HCT116 (cell line): ENCODE measurements around the gene ARHGAP28. TPM values are rescaled to one million over a fixed set of nuclear protein-coding genes. Genes with fewer than 3 reads are reported as not detected.

Source experiments
- ATAC-seq: fragments of 200-7000 bp; cut with Tn5 transposase; 2 replicates; pipeline ENCODE4 v1.9.1; 2020; ENCODE audit warnings: mild to moderate bottlenecking, moderate library complexity
- BruUV-seq: library from RNA; stranded (reverse); fragments of 400-500 nt; replicated peaks from 2 replicates; lab custom pipeline; 2021; lab: Mats Ljungman, UMichigan
- CTCF ChIA-PET: fragments of 300-600 bp; sonication (Branson Sonifier 250); formaldehyde crosslinking; loops from one replicate; lab custom pipeline; 2021; ENCODE audit warnings: antibody characterized with exemption; lab: Charles Lee
- POLR2A ChIA-PET: fragments of 300-600, 350-600 bp; sonication (Branson Sonifier 250); formaldehyde crosslinking; loops from one replicate; lab custom pipeline; 2021; ENCODE audit warnings: antibody characterized with exemption; lab: Charles Lee
- RAD21 ChIA-PET, 2 experiments: fragments of 300-600 bp; sonication (Branson Sonifier 250); formaldehyde crosslinking; loops; one replicate each; lab custom pipeline; 2023; ENCODE audit warnings: low total read pairs in 2 of 2; ENCODE audit not compliant: uncharacterized antibody in 2 of 2, unreplicated experiment in 2 of 2, low non-redundant PET in 1 of 2; lab: Charles Lee
- DNase-seq: peaks from one replicate; pipeline ENCODE4 v3.0.0-alpha.2; 2010; ENCODE audit warnings: low read depth, low spot score
- H2AFZ ChIP-seq: fragments of 200-600 bp; shearing (Covaris generic), sonication (generic); 2 replicates; pipeline ENCODE4 v1.6.1; 2017; ENCODE audit warnings: low read depth, mixed run types, mixed read lengths, antibody characterized with exemption, low read length; ENCODE audit not compliant: poor library complexity, severe bottlenecking
- H3K27ac ChIP-seq: 2 replicates; pipeline ENCODE4 v1.5.1; 2012; ENCODE audit warnings: low read depth, low read length
- H3K27me3 ChIP-seq: fragments of 200-600 bp; sonication (generic); 2 replicates; pipeline ENCODE4 v1.6.1; 2016; ENCODE audit warnings: mixed run types, low read length, mixed read lengths; ENCODE audit not compliant: insufficient read depth
- H3K36me3 ChIP-seq, 2 experiments: fragments of 200-500 bp in 1 of 2; fragments of 200-600 bp in 1 of 2; sonication (Bioruptor generic) in 1 of 2; sonication (generic) in 1 of 2; 2 replicates each; pipeline versions ENCODE4 v1.5.1 to v1.6.1; 2014 to 2016; ENCODE audit warnings: low read length in 2 of 2, inconsistent platforms in 1 of 2, mixed read lengths in 1 of 2, mixed run types in 1 of 2; ENCODE audit not compliant: insufficient read depth in 2 of 2, control insufficient read depth in 1 of 2
- H3K4me1 ChIP-seq, 2 experiments: fragments of 200-600 bp in 1 of 2; sonication (generic) in 1 of 2; 2 replicates each; pipeline versions ENCODE4 v1.5.1 to v1.6.1; 2012 to 2017; ENCODE audit warnings: low read length in 2 of 2, inconsistent platforms in 1 of 2, mild to moderate bottlenecking in 1 of 2, mixed read lengths in 1 of 2, mixed run types in 1 of 2, moderate library complexity in 1 of 2; ENCODE audit not compliant: insufficient read depth in 2 of 2, control insufficient read depth in 1 of 2
- H3K4me2 ChIP-seq: fragments of 200-600 bp; sonication (generic); 2 replicates; pipeline ENCODE4 v1.6.1; 2017; ENCODE audit warnings: mixed run types, low read length, mixed read lengths
- H3K4me3 ChIP-seq, 2 experiments: fragments of 200-600 bp in 1 of 2; sonication (generic) in 1 of 2; replicated peaks in 1 of 2; 2 replicates each; pipeline ENCODE4 v1.5.1; 2011 to 2016; ENCODE audit warnings: low read length in 2 of 2, control low read depth in 1 of 2, low read depth in 1 of 2, mild to moderate bottlenecking in 1 of 2, mixed read lengths in 1 of 2, mixed run types in 1 of 2
- H3K79me2 ChIP-seq: fragments of 200-600 bp; sonication (generic); 2 replicates; pipeline ENCODE4 v1.6.1; 2017; ENCODE audit warnings: mild to moderate bottlenecking, mixed run types, low read length, moderate library complexity, mixed read lengths; ENCODE audit not compliant: insufficient read depth
- H3K9ac ChIP-seq: fragments of 200-600 bp; sonication (generic); 2 replicates; pipeline ENCODE4 v1.6.1; 2016; ENCODE audit warnings: low read length, mixed read lengths
- H3K9me2 ChIP-seq: fragments of 200-600 bp; sonication (generic), shearing (Covaris generic); 2 replicates; pipeline ENCODE4 v1.6.1; 2017; ENCODE audit warnings: mixed run types, mild to moderate bottlenecking, moderate library complexity; ENCODE audit not compliant: insufficient read depth
- H3K9me3 ChIP-seq, 2 experiments: fragments of 200-500 bp in 1 of 2; fragments of 200-600 bp in 1 of 2; sonication (Bioruptor generic) in 1 of 2; sonication (generic) in 1 of 2; 2 replicates each; pipeline ENCODE4 v1.6.1; 2014 to 2017; ENCODE audit warnings: low read length in 2 of 2, mixed read lengths in 2 of 2, inconsistent platforms in 1 of 2, low read depth in 1 of 2, mild to moderate bottlenecking in 1 of 2, mixed run types in 1 of 2, moderate library complexity in 1 of 2; ENCODE audit not compliant: control insufficient read depth in 1 of 2, insufficient read depth in 1 of 2
- H4K20me1 ChIP-seq: fragments of 200-600 bp; sonication (generic), shearing (Covaris generic); 2 replicates; pipeline ENCODE4 v1.6.1; 2017; ENCODE audit warnings: mixed run types, mild to moderate bottlenecking, moderate library complexity; ENCODE audit not compliant: insufficient read depth
- ATF3 ChIP-seq: IDR thresholded peaks from 2 replicates; pipeline ENCODE4 v1.6.1; 2012
- CEBPB ChIP-seq: IDR thresholded peaks from 2 replicates; pipeline ENCODE4 v1.6.1; 2012; ENCODE audit warnings: low read depth
- ELF1 ChIP-seq: IDR thresholded peaks from 2 replicates; pipeline ENCODE4 v1.6.1; 2012; ENCODE audit warnings: low read depth, borderline replicate concordance
- EZH2 ChIP-seq: fragments of 200-600 bp; sonication (generic); IDR thresholded peaks from 2 replicates; pipeline ENCODE4 v1.6.1; 2017; ENCODE audit warnings: antibody characterized with exemption, mixed run types
- EZH2phosphoT487 ChIP-seq: fragments of 200-600 bp; IDR thresholded peaks from 2 replicates; pipeline ENCODE4 v1.6.1; 2018; ENCODE audit warnings: antibody characterized with exemption, borderline replicate concordance
- JUND ChIP-seq: IDR thresholded peaks from 2 replicates; pipeline ENCODE4 v1.6.1; 2012
- MAX ChIP-seq: IDR thresholded peaks from 2 replicates; pipeline ENCODE4 v1.6.1; 2012
- POLR2A ChIP-seq: IDR thresholded peaks from 2 replicates; pipeline ENCODE4 v1.7.0; 2011; ENCODE audit warnings: borderline replicate concordance; ENCODE audit not compliant: insufficient read depth, insufficient read length; ENCODE audit errors: extremely low read depth
- POLR2AphosphoS5 ChIP-seq: IDR thresholded peaks from 2 replicates; pipeline ENCODE4 v1.6.1; 2011; ENCODE audit warnings: mild to moderate bottlenecking, low read depth, low read length, moderate library complexity
- RAD21 ChIP-seq: IDR thresholded peaks from 2 replicates; pipeline ENCODE4 v1.6.1; 2012; ENCODE audit warnings: low read depth, mild to moderate bottlenecking
- REST ChIP-seq: IDR thresholded peaks from 2 replicates; pipeline ENCODE4 v1.6.1; 2012; ENCODE audit warnings: low read depth
- SIN3A ChIP-seq: IDR thresholded peaks from 2 replicates; pipeline ENCODE4 v1.6.1; 2012; ENCODE audit warnings: low read depth
- SRF ChIP-seq: IDR thresholded peaks from 2 replicates; pipeline ENCODE4 v1.6.1; 2012; ENCODE audit warnings: low read depth
- TCF7L2 ChIP-seq: IDR thresholded peaks from 2 replicates; pipeline ENCODE4 v1.7.0; 2011; ENCODE audit warnings: borderline replicate concordance, inconsistent platforms; ENCODE audit not compliant: insufficient read depth, insufficient read length; ENCODE audit errors: extremely low read depth
- YY1 ChIP-seq: IDR thresholded peaks from 2 replicates; pipeline ENCODE4 v1.6.1; 2011; ENCODE audit warnings: low read length, low read depth, moderate library complexity, mild to moderate bottlenecking; ENCODE audit not compliant: insufficient replicate concordance; ENCODE audit errors: extremely low read depth
- ZBTB33 ChIP-seq: IDR thresholded peaks from 2 replicates; pipeline ENCODE4 v1.6.1; 2011; ENCODE audit warnings: mild to moderate bottlenecking, low read length, moderate library complexity; ENCODE audit not compliant: insufficient replicate concordance; ENCODE audit errors: extremely low read depth
- ZNF274 ChIP-seq: fragments of 200-500 bp; sonication (Bioruptor generic); IDR thresholded peaks from 2 replicates; pipeline ENCODE4 v1.6.1; 2014; ENCODE audit warnings: mild to moderate bottlenecking, low read depth, low read length, inconsistent platforms
- intact Hi-C: fragments of 100-400 bp; cut with micrococcal nuclease; formaldehyde crosslinking; loops from 2 replicates; pipeline ENCODE4 v1.10.0; 2022
- total RNA-seq: library from RNA; stranded (reverse); gene quantifications from one replicate; pipeline ENCODE4 v1.2.1, GENCODE V29; 2021; ENCODE audit not compliant: unreplicated experiment
- TF ChIP-seq, protein P1 (sequence below), 3 experiments: fragments of 200-600 bp in 1 of 3; sonication (generic) in 1 of 3; IDR thresholded peaks in 2 of 3; conservative IDR thresholded peaks in 1 of 3; 2 replicates each; pipeline ENCODE4 v1.5.1; 2012 to 2017; ENCODE audit warnings: low read depth in 2 of 3, low read length in 2 of 3, antibody characterized with exemption in 1 of 3, borderline replicate concordance in 1 of 3, control low read depth in 1 of 3, mild to moderate bottlenecking in 1 of 3, mixed read lengths in 1 of 3, mixed run types in 1 of 3, moderate library complexity in 1 of 3; ENCODE audit not compliant: insufficient read depth in 1 of 3

ARHGAP28 gene
- total RNA-seq, 1 experiment from 2014 or later: not detected

DNA sequence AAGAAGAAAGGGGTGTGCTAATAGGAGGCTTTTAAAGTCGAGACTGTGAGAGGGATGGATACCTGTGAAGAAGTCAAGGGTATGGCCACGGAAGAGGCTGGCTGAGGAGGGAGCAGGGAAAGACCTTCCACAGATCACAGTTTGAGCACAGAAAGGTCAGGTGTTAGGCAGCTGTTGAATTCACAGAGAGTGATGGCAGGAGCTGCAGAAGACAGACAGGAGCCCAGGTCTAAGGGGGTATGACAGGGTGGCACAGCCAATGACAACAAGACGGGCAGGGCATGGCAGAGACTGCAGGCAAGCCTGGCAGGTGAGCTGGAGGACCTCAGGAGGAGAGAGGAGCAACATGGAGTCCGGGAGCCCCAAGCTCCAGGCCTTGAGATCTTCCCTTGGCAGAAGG is 225.0 kb downstream of the ARHGAP28 start:
- POLR2A ChIA-PET: no interaction called here
- ATAC-seq: no peak

More for the DNA sequence above, 225.0 kb downstream of the ARHGAP28 start:
- ChIA-PET RAD21 (no interaction called here), CTCF (no interaction called here)
- H3K4me3 ChIP-seq: no peak overlapping the region
- no peak overlapping the region for H3K4me2 ChIP-seq
- H3K9ac ChIP-seq: no peak overlapping the region
- H4K20me1 ChIP-seq: no peaks in the 10 kb centered on the region
- no peaks in the 10 kb centered on the region for H3K36me3 ChIP-seq
- no peaks in the 10 kb centered on the region for H3K79me2 ChIP-seq
- intact Hi-C loops: no loop called here
- peaks cover 0 to 26% of the 10 kb centered on the region in 2 experiments; a peak in 2 of 4 replicates for H3K9me3 ChIP-seq
- no TSS peak for BruUV-seq
- TF ChIP-seq ZBTB33: no peak
- no peak for TF ChIP-seq ZNF274
- no peak for TF ChIP-seq ATF3
- no peak for TF ChIP-seq ELF1
- no peak for TF ChIP-seq JUND
- no peak for TF ChIP-seq EZH2phosphoT487
- TF ChIP-seq SRF: no peak
- no peak for TF ChIP-seq POLR2AphosphoS5
- TF ChIP-seq EZH2: no peak
- TF ChIP-seq TCF7L2: no peak
- TF ChIP-seq RAD21: no peak
- no peak for TF ChIP-seq POLR2A
- TF ChIP-seq MAX: no peak
- TF ChIP-seq, protein P1, sequence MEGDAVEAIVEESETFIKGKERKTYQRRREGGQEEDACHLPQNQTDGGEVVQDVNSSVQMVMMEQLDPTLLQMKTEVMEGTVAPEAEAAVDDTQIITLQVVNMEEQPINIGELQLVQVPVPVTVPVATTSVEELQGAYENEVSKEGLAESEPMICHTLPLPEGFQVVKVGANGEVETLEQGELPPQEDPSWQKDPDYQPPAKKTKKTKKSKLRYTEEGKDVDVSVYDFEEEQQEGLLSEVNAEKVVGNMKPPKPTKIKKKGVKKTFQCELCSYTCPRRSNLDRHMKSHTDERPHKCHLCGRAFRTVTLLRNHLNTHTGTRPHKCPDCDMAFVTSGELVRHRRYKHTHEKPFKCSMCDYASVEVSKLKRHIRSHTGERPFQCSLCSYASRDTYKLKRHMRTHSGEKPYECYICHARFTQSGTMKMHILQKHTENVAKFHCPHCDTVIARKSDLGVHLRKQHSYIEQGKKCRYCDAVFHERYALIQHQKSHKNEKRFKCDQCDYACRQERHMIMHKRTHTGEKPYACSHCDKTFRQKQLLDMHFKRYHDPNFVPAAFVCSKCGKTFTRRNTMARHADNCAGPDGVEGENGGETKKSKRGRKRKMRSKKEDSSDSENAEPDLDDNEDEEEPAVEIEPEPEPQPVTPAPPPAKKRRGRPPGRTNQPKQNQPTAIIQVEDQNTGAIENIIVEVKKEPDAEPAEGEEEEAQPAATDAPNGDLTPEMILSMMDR (IDR thresholded peaks at IDR 0.05 in 2 of 3, conservative IDR thresholded peaks at IDR 0.05 in 1 of 3; ENCODE audit: borderline replicate concordance in 1 of 3, insufficient read depth in 1 of 3, low read depth in 2 of 3, low read length in 2 of 3): no peak
- no peak for TF ChIP-seq SIN3A
- no peak for TF ChIP-seq REST
- no peak for TF ChIP-seq YY1
- TF ChIP-seq CEBPB: no peak
- no peaks in the 10 kb centered on the region for H3K9me2 ChIP-seq
- no peak overlapping the region for H3K27ac ChIP-seq
- H2AFZ ChIP-seq: no peak overlapping the region
- no peaks in the 10 kb centered on the region for H3K4me1 ChIP-seq
- no peaks in the 10 kb centered on the region for H3K27me3 ChIP-seq
- no peak for DNase-seq
